GM23248 (cell line): ENCODE data around the gene JARID2. TPM values are rescaled to one million over a fixed set of nuclear protein-coding genes. Genes with fewer than 3 reads are reported as not detected.

ENCODE experiments used
- DNase-seq: peaks from one replicate; pipeline ENCODE4 v3.0.0-alpha.2; 2015
- H2AFZ ChIP-seq: fragments of 200-600 bp; sonication (generic); 2 replicates; pipeline ENCODE4 v1.6.1; 2016; ENCODE audit warnings: antibody characterized with exemption
- H3F3A ChIP-seq: fragments of 200-600 bp; sonication (generic); 2 replicates; pipeline ENCODE4 v1.6.1; 2016; ENCODE audit warnings: mild to moderate bottlenecking, antibody characterized with exemption, mixed run types; ENCODE audit not compliant: insufficient read depth
- H3K27ac ChIP-seq: fragments of 200-600 bp; sonication (generic); 2 replicates; pipeline ENCODE4 v1.5.1; 2016; ENCODE audit warnings: mild to moderate bottlenecking
- H3K27me3 ChIP-seq: fragments of 200-600 bp; sonication (generic); replicated peaks from 2 replicates; pipeline ENCODE4 v1.6.1; 2016; ENCODE audit warnings: mild to moderate bottlenecking; ENCODE audit not compliant: insufficient read depth
- H3K36me3 ChIP-seq: fragments of 200-600 bp; sonication (generic); 2 replicates; pipeline ENCODE4 v1.6.1; 2016; ENCODE audit warnings: low read depth, mild to moderate bottlenecking
- H3K4me1 ChIP-seq: fragments of 200-600 bp; sonication (generic); 2 replicates; pipeline ENCODE4 v1.6.1; 2016; ENCODE audit warnings: mild to moderate bottlenecking; ENCODE audit not compliant: insufficient read depth
- H3K4me2 ChIP-seq: fragments of 200-600 bp; sonication (generic); one replicate; pipeline ENCODE4 v1.6.1; 2016; ENCODE audit warnings: mild to moderate bottlenecking; ENCODE audit not compliant: unreplicated experiment
- H3K4me3 ChIP-seq: fragments of 200-600 bp; sonication (generic); 2 replicates; pipeline ENCODE4 v1.5.1; 2016; ENCODE audit warnings: mild to moderate bottlenecking
- H3K79me2 ChIP-seq: fragments of 200-600 bp; sonication (generic); 2 replicates; pipeline ENCODE4 v1.6.1; 2016; ENCODE audit warnings: mild to moderate bottlenecking; ENCODE audit not compliant: insufficient read depth
- H3K9ac ChIP-seq: fragments of 200-600 bp; sonication (generic); 2 replicates; pipeline ENCODE4 v1.6.1; 2016; ENCODE audit warnings: mild to moderate bottlenecking
- H3K9me2 ChIP-seq: fragments of 200-600 bp; sonication (generic); 2 replicates; pipeline ENCODE4 v1.6.1; 2016; ENCODE audit warnings: mixed run types, mild to moderate bottlenecking, moderate library complexity; ENCODE audit not compliant: insufficient read depth
- H3K9me3 ChIP-seq: fragments of 200-600 bp; sonication (generic); one replicate; pipeline ENCODE4 v1.6.1; 2017; ENCODE audit warnings: low read depth
- H4K20me1 ChIP-seq: fragments of 200-600 bp; sonication (generic); 2 replicates; pipeline ENCODE4 v1.6.0; 2016; ENCODE audit not compliant: insufficient read depth
- EZH2 ChIP-seq: fragments of 200-600 bp; sonication (generic); IDR thresholded peaks from 2 replicates; pipeline ENCODE4 v1.6.1; 2018; ENCODE audit warnings: antibody characterized with exemption, mild to moderate bottlenecking; ENCODE audit not compliant: insufficient read depth, poor library complexity, severe bottlenecking
- EZH2phosphoT487 ChIP-seq: fragments of 200-600 bp; sonication (generic); IDR thresholded peaks from 2 replicates; pipeline ENCODE4 v1.6.1; 2018; ENCODE audit warnings: antibody characterized with exemption, moderate library complexity, mild to moderate bottlenecking, low read depth; ENCODE audit not compliant: insufficient read depth
- WGBS, 2 experiments: methylation state at CpG; one replicate each; pipeline ENCODE4 v1.1.6; 2015 to 2017; ENCODE audit warnings: low lambda C conversion rate in 2 of 2, low coverage in 1 of 2; ENCODE audit errors: missing lambda C conversion rate in 2 of 2; 5-methylcytosine and 5-hydroxymethylcytosine counted together
- in situ Hi-C: fragments of 300-500 bp; cut with MboI; formaldehyde crosslinking; loops from 2 replicates; pipeline ENCODE4 v1.15.0; 2020
- polyA plus RNA-seq: library from polyadenylated mRNA; unstranded; fragments of >200 nt; fragmentation: Nextera tagmentation; extraction: Ambion mirVana; gene quantifications from 2 replicates; pipeline ENCODE4 v1.2.1, GENCODE V29; 2016
- small RNA-seq: library from RNA; depleted of rRNA; stranded (forward); fragments of <200 nt; gene quantifications from one replicate; pipeline ENCODE3, GENCODE V24; 2014; ENCODE audit warnings: low read depth, low replicate concordance
- total RNA-seq: library from RNA; depleted of rRNA; stranded (reverse); fragments of >200 nt; shearing (Covaris generic); gene quantifications from 2 replicates; pipeline ENCODE4 v1.2.3, GENCODE V29; 2014

Gene JARID2
- total and polyA plus RNA-seq, 2 experiments from 2014 or later: 3.9 to 9.3 TPM

DNA sequence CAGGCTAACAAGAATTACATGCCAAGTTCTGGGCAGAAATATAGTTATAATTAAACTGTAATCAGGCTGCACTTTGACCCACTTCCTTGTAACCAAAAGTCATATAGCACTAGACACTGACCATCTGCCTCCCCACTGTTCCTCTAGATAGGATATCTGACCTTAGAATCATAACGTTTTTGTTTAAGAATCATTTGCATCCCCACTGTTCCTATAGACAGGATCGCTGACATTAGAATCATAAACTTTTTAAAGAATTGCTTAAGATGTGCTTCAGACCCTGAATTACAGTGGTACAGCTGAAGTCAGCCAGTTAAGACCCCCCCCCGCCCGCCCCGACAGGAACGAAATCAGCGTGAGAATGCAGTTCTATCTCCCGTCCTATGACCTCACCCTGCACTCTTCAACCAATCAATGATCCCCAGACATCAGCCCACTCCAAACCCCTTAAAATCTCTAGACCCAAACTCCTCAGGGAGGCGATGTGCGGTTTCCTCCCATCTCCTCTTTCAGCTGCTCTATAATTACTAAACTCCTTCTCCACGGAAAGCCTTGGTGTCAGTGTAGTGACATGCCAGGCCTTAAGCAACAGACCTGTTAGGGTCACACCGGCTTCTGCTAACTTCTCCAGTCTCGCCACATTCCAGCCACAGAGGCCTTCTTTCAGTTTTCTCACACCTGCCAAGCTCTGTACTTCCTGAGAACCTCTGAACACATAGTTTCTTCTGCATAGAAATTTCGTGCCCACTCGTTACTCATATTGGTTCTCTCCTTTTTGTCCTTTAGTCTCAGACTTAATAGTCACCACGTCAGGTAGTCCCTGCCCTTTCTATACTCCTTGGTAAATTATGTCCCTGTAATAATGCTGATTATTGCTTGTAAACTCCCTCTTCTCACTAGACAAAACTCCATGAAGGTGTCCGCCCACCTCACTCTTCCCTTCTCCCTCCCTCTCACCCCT, 323.4 kb downstream of the JARID2 start:
- no peak for DNase-seq
- no peaks in the 10 kb centered on the region for H3K4me1 ChIP-seq
- no peak overlapping the region for H3K4me3 ChIP-seq
- H3K9ac ChIP-seq: no peak overlapping the region
- no peak overlapping the region for H3K4me2 ChIP-seq
- no peaks in the 10 kb centered on the region for H3F3A ChIP-seq
- no peaks in the 10 kb centered on the region for H3K27me3 ChIP-seq
- WGBS, 2 experiments: 83 to 88% methylated on average over 17 of the region's 17 CpGs
- no peaks in the 10 kb centered on the region for H3K9me3 ChIP-seq
- H3K27ac ChIP-seq: no peak overlapping the region
- H3K79me2 ChIP-seq: no peaks in the 10 kb centered on the region
- TF ChIP-seq EZH2 (no peak), EZH2phosphoT487 (no peak)
- H3K36me3 ChIP-seq: no peaks in the 10 kb centered on the region
- in situ Hi-C loops: no loop called here
- no peaks in the 10 kb centered on the region for H3K9me2 ChIP-seq
- H4K20me1 ChIP-seq: no peaks in the 10 kb centered on the region
- no peak overlapping the region for H2AFZ ChIP-seq

DNA sequence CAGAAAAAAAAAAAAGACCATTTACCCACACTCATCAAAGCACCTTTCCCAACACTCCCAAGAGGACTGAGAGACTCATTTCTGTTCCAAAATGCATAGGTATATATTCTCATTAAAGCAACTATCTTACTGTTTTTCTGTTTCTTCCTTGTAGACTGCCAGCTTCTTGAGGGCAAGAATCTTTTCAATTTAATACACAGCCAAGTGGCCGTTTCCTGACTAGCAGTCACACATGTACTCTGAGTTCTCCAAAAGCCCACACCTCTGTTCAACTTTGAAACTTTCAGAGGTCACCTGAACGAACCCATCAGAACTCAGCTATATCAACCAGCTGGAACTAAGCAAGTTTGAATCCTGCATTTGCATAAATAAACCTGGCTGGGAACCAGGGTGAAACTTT, 324.3 kb downstream of the JARID2 start:
- H3K4me3 ChIP-seq: no peak overlapping the region
- H3K36me3 ChIP-seq: no peaks in the 10 kb centered on the region
- no peak overlapping the region for H2AFZ ChIP-seq
- H3K27ac ChIP-seq: no peak overlapping the region
- no peaks in the 10 kb centered on the region for H4K20me1 ChIP-seq
- in situ Hi-C loops: no loop called here
- H3K4me1 ChIP-seq: no peaks in the 10 kb centered on the region
- no peaks in the 10 kb centered on the region for H3F3A ChIP-seq
- no peaks in the 10 kb centered on the region for H3K9me3 ChIP-seq
- H3K27me3 ChIP-seq: no peaks in the 10 kb centered on the region
- H3K79me2 ChIP-seq: no peaks in the 10 kb centered on the region
- no peak overlapping the region for H3K4me2 ChIP-seq
- no peak overlapping the region for H3K9ac ChIP-seq
- no peaks in the 10 kb centered on the region for H3K9me2 ChIP-seq
- TF ChIP-seq EZH2 (no peak), EZH2phosphoT487 (no peak)
- DNase-seq: no peak
- WGBS, 2 experiments: 78 to 86% methylated on average over 2 of the region's 2 CpGs

Small RNA genes lying within 50 kb of the gene (small RNA-seq; reads per million reads assigned to genes)
- gene RF00001: not detected
- gene RNU6-522P: not detected
- not detected for gene RNU6-645P
